T-cell (primary cell): ENCODE data around the gene BCORL1. TPM values are rescaled to one million over a fixed set of nuclear protein-coding genes. Genes with fewer than 3 reads are reported as not detected.
A peak's percentile ranks its signal among the peaks of the same experiment; 100 is the strongest.

Experiments
- ATAC-seq, 4 experiments: fragments of 200-7000 bp in 3 of 4; fragments of 150-1000 bp in 1 of 4; cut with Tn5 transposase; replicated peaks in 1 of 4; 1 replicate in 3 of 4; 2 replicates in 1 of 4; pipeline ENCODE4 v1.10.0; 2021; ENCODE audit warnings: moderate library complexity in 3 of 4, mild to moderate bottlenecking in 2 of 4, moderate number of reproducible peaks in 1 of 4
- CTCF ChIA-PET, 2 donors: fragments of 300-600 bp; sonication (Branson Sonifier 250); formaldehyde crosslinking; loops; one replicate each; lab custom pipeline; 2022; ENCODE audit warnings: antibody characterized with exemption in 2 of 2; lab: Charles Lee
- POLR2A ChIA-PET, 2 donors: fragments of 300-600 bp; sonication (Branson Sonifier 250); formaldehyde crosslinking; loops; one replicate each; lab custom pipeline; 2022; ENCODE audit warnings: antibody characterized with exemption in 2 of 2; lab: Charles Lee
- DNase-seq, 35 experiments: peaks; one replicate each; pipeline versions ENCODE4 v3.0.0 to v3.0.0-alpha.2; 2013 to 2023
- H3K27ac ChIP-seq: one replicate; pipeline ENCODE4 v1.5.1; 2013; ENCODE audit warnings: low read length
- H3K27me3 ChIP-seq, 2 experiments: replicated peaks in 1 of 2; 1 replicate in 1 of 2; 2 replicates in 1 of 2; pipeline versions ENCODE4 v1.6.1 to v1.7.0; 2013; ENCODE audit warnings: low read length in 1 of 2, mixed read lengths in 1 of 2; ENCODE audit not compliant: control insufficient read depth in 2 of 2, insufficient read depth in 2 of 2; ENCODE audit errors: extremely low read depth in 1 of 2
- H3K36me3 ChIP-seq, 2 donors: 1 replicate in 1 of 2; 2 replicates in 1 of 2; pipeline versions ENCODE4 v1.6.1 to v1.7.0; 2013; ENCODE audit warnings: low read length in 1 of 2; ENCODE audit not compliant: control insufficient read depth in 2 of 2, insufficient read depth in 1 of 2; ENCODE audit errors: extremely low read depth in 1 of 2
- H3K4me1 ChIP-seq, 2 experiments: 1 replicate in 1 of 2; 2 replicates in 1 of 2; pipeline versions ENCODE4 v1.6.1 to v1.7.0; 2013; ENCODE audit warnings: low read length in 2 of 2, mixed read lengths in 1 of 2; ENCODE audit not compliant: insufficient read depth in 2 of 2, control insufficient read depth in 1 of 2; ENCODE audit errors: extremely low read depth in 1 of 2
- H3K4me3 ChIP-seq, 2 donors: 1 replicate in 1 of 2; 2 replicates in 1 of 2; pipeline versions ENCODE4 v1.5.1 to v1.7.0; 2013; ENCODE audit warnings: mild to moderate bottlenecking in 2 of 2, low read length in 1 of 2, moderate library complexity in 1 of 2; ENCODE audit not compliant: control insufficient read depth in 1 of 2; ENCODE audit errors: extremely low read depth in 1 of 2
- H3K9me3 ChIP-seq: 2 replicates; pipeline ENCODE4 v1.7.0; 2013
- H3K27ac Mint-ChIP-seq, 2 donors: one replicate each; pipeline ENCODE4 v1.8.0; 2020 to 2021; ENCODE audit warnings: mild to moderate bottlenecking in 2 of 2, mixed read lengths in 2 of 2
- H3K27me3 Mint-ChIP-seq, 2 donors: one replicate each; pipeline ENCODE4 v1.8.0; 2021 to 2022; ENCODE audit warnings: mixed read lengths in 2 of 2
- H3K36me3 Mint-ChIP-seq: one replicate; pipeline ENCODE4 v1.8.0; 2021; ENCODE audit warnings: mixed read lengths
- H3K4me1 Mint-ChIP-seq, 3 donors: one replicate each; pipeline ENCODE4 v1.8.0; 2020 to 2022; ENCODE audit warnings: mixed read lengths in 3 of 3, mild to moderate bottlenecking in 1 of 3
- H3K4me3 Mint-ChIP-seq, 3 donors: one replicate each; pipeline ENCODE4 v1.8.0; 2020 to 2022; ENCODE audit warnings: mild to moderate bottlenecking in 3 of 3, mixed read lengths in 3 of 3, moderate library complexity in 3 of 3
- H3K9me3 Mint-ChIP-seq, 3 donors: one replicate each; pipeline ENCODE4 v1.8.0; 2020 to 2022; ENCODE audit warnings: mixed read lengths in 3 of 3
- WGBS: methylation state at CpG from one replicate; pipeline ENCODE4 v1.1.5; 2013; ENCODE audit warnings: missing lambda C conversion rate; ENCODE audit not compliant: insufficient coverage; 5-methylcytosine and 5-hydroxymethylcytosine counted together
- total RNA-seq, 35 experiments: library from RNA in 6 of 35; stranded (reverse) in 6 of 35; fragments of 120-200 nt in 1 of 35; gene quantifications; one replicate each; pipeline versions ENCODE4 v1.2.1 to v1.2.4 and lab custom pipeline; 2013 to 2026

Gene BCORL1
- total RNA-seq, 5 donors from 2014 or later (not counting 1 experiment from before 2014, with no cell fraction given) = 8.7 to 13.5 (median 12.3) TPM

DNA sequence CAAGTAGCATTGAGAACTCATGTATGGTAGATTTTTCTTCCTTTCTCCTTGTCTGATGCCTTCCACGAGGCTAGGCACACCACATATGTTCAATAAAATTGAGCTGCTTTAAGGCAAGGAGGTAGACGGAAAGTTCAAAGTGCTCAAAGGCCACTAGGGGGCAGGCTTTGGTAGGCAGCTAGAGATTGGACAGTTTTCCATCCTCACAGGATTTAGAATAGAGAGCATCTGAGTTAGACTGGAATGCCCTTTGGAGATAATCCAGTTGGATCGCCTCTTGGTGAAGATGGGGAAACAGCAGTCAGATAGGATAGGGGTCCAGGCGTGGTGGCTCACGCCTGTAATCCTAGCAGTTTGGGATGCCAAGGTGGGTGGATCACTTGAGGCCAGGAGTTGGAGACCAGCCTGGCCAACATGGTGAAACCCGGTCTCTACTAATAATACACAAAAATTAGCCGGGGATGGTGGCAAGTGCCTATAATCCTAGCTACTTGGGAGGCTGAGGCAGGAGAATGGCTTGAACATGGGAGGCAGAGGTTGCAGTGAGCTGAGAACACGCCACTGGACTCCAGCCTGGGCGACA lies 97.5 kb downstream of the BCORL1 start:
- peak overlapping the region; percentile 70 to 76 for H3K27ac Mint-ChIP-seq
- Histone ChIP-seq H3K9me3 (no peaks in the 10 kb centered on the region), H3K36me3 (peaks cover 0 to 14% of the 10 kb centered on the region in 2 donors), H3K27me3 (no peaks in the 10 kb centered on the region), H3K27ac (no peak overlapping the region), H3K4me3 (no peak overlapping the region), H3K4me1 (peaks cover 5 to 55% of the 10 kb centered on the region in 2 experiments)
- POLR2A ChIA-PET = interaction anchor here (0.5 to 0.6 kb wide), 3 partner anchors 23 to 41 kb away, joined by 3 to 7 read pairs (median 6); no protein-coding TSS in a partner anchor
- peak in 31 of 35 experiments; percentile 16 to 79 (median 42) for DNase-seq
- H3K27me3 Mint-ChIP-seq = peaks cover 0 to 6% of the 10 kb centered on the region in 2 donors
- CTCF ChIA-PET = interaction anchor here (0.5 to 3.9 kb wide), 25 partner anchors 8 to 446 kb away, joined by 3 to 34 read pairs (median 3); no protein-coding TSS in a partner anchor
- peak overlapping the region in 1 of 3 donors; percentile 40 for H3K4me3 Mint-ChIP-seq
- H3K36me3 Mint-ChIP-seq = peaks cover 5% of the 10 kb centered on the region
- WGBS = no CpG with 5 or more reads among the region's 9 CpGs
- H3K4me1 Mint-ChIP-seq = peaks cover 38 to 51% (median 45%) of the 10 kb centered on the region in 3 donors
- ATAC-seq = no peak
- H3K9me3 Mint-ChIP-seq = no peaks in the 10 kb centered on the region

DNA sequence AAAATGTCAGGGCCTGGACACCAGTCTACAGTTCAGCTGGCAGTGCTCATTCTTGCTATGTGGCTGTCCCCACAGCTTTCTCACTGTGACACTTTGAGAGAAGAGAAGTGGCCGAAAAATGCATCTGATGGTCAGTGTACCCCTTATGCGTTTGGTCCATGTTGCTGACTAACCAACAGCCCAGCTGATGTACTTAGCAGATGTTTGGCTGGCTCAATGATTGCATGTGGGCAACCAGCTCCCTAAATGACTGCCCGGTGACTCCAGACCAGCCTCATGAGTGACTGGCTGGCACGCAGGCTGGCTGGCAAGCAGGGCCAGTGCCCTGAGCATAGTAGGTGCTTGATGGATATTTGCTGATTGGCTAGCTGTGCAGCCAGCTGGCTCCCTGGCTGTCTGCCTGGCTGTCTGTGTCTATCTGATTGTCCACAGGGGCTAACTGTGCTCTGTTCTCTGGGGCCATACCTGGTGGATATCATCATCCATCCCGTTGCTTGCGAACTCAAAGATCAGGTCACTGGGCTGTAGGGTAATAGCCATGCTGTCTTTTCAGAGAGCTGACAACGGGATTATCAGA lies 98.4 kb downstream of the BCORL1 start:
- H3K27ac ChIP-seq = peak overlapping the region; percentile 86
- Mint-ChIP-seq H3K4me1 (peaks cover 38 to 61% (median 54%) of the 10 kb centered on the region in 3 donors), H3K27ac (peak overlapping the region; percentile 87 to 89), H3K9me3 (no peaks in the 10 kb centered on the region), H3K36me3 (peaks cover 5% of the 10 kb centered on the region), H3K27me3 (peaks cover 0 to 6% of the 10 kb centered on the region in 2 donors), H3K4me3 (peak overlapping the region in 1 of 3 donors; percentile 90)
- no peak overlapping the region for H3K4me3 ChIP-seq
- POLR2A ChIA-PET = interaction anchor here in 1 of 2 donors (0.6 kb wide), 1 partner anchor 35 kb away, joined by 7 read pairs; no protein-coding TSS in a partner anchor
- 100% methylated on average over 2 of the region's 7 CpGs for WGBS
- H3K4me1 ChIP-seq = peaks cover 5 to 65% of the 10 kb centered on the region in 2 experiments
- ATAC-seq (no peak), DNase-seq (no peak)
- no peaks in the 10 kb centered on the region for H3K27me3 ChIP-seq
- CTCF ChIA-PET = interaction anchor here (0.6 to 3.9 kb wide), 16 partner anchors 11 to 480 kb away, joined by 3 to 34 read pairs (median 4); no protein-coding TSS in a partner anchor
- no peaks in the 10 kb centered on the region for H3K9me3 ChIP-seq
- peaks cover 0 to 14% of the 10 kb centered on the region in 2 donors for H3K36me3 ChIP-seq

DNA sequence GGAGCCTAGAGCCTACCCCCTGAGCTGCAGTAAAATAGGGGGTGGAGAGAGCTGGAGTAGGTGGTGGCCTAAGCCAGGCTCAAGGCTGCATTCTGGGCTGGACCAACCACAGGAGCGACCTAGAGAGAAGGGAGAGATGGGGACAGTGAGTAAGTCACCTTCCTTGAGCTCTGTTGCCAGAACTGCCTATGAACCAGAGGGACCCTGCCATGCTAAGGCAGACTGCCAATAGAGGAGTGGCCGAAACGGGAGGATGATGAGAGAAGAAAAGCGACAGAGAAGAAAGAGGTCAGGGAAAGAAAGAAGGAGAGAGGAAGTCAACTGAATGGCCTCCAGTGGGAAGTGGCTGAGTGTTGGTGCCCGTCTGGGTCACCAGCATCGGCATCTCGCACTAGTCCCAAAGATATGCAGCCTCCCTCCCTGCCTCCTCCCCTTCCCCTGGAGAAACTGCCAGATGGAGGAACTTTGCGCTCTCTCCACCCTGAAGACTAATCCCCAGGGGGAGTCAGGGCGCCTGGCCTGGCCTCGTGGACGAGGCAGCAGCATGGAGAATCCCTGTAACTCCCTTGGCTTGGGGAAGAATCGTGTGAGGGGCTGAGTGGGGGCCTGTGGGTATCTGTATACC lies 99.1 kb downstream of the BCORL1 start:
- no peaks in the 10 kb centered on the region for H3K9me3 Mint-ChIP-seq
- H3K27me3 Mint-ChIP-seq = peaks cover 0 to 6% of the 10 kb centered on the region in 2 donors
- H3K36me3 Mint-ChIP-seq = peaks cover 5% of the 10 kb centered on the region
- peak overlapping the region; percentile 70 to 90 (median 82) for H3K4me3 Mint-ChIP-seq
- peak overlapping the region; percentile 86 for H3K27ac ChIP-seq
- ATAC-seq (no peak), DNase-seq (no peak)
- peaks cover 0 to 14% of the 10 kb centered on the region in 2 donors for H3K36me3 ChIP-seq
- 83% methylated on average over 1 of the region's 12 CpGs for WGBS
- peaks cover 45 to 67% (median 61%) of the 10 kb centered on the region in 3 donors for H3K4me1 Mint-ChIP-seq
- H3K4me1 ChIP-seq = peaks cover 5 to 70% of the 10 kb centered on the region in 2 experiments
- H3K4me3 ChIP-seq = peak overlapping the region in 1 of 2 donors; percentile 38
- ChIA-PET CTCF (interaction anchor here (0.6 to 3.9 kb wide), 13 partner anchors 11 to 480 kb away, joined by 3 to 34 read pairs (median 4); no protein-coding TSS in a partner anchor), POLR2A (interaction anchor here in 1 of 2 donors (0.6 kb wide), 1 partner anchor 25 kb away, joined by 3 read pairs; no protein-coding TSS in a partner anchor)
- no peaks in the 10 kb centered on the region for H3K27me3 ChIP-seq
- peak overlapping the region; percentile 87 to 89 for H3K27ac Mint-ChIP-seq
- no peaks in the 10 kb centered on the region for H3K9me3 ChIP-seq

DNA sequence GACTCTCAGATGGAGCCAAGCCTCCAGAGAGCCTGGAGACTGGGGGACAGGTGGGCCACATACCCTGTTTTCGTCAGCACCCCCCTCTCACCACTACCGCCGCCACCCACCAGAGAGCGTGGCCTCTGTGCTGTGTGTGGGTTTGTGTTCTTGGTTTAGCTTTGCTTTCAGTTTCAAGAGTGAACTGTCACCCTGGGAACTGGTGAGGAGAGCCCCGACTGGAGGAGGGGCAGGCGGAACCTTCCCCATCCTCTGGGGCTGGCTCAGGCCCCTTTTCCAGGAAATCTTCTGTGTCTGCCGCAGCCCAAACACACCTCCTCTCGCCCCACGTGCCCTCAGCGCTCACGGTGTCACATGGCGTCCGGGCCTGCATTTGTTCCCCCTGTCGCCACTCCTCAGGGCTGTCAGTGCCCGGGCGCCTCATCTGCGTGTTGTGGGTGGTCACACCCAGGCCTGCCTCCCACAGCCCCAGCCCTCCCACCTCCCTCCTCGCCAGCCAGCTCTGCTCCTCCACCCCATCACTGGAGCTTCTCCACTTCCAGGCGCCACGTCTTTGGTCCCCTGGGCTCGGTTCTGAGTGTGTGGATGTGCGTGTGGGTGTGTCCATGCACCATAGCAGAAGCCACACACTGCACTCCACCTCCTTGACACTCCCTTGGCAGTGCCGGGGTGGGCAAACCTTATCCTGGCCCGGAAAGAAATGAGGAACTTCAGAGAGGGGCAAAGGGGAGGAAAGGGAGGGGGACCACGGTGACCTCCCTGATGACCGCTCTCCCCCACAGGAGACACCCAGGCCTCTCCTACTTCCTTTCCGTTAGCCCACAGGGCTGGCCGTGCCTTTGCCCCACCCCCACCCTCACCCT lies 100.0 kb downstream of the BCORL1 start:
- H3K4me3 ChIP-seq = peak overlapping the region in 1 of 2 donors; percentile 38
- DNase-seq (peak in 34 of 35 experiments; percentile 43 to 82 (median 57)), ATAC-seq (peak; percentile 67 to 80 (median 71))
- POLR2A ChIA-PET = interaction anchor here in 1 of 2 donors (0.5 kb wide), 1 partner anchor 9 kb away, joined by 3 read pairs; no protein-coding TSS in a partner anchor
- 0% methylated on average over 6 of the region's 28 CpGs for WGBS
- peaks cover 5% of the 10 kb centered on the region for H3K36me3 Mint-ChIP-seq
- CTCF ChIA-PET = interaction anchor here (0.6 to 3.9 kb wide), 10 partner anchors 10 to 834 kb away, joined by 3 to 34 read pairs (median 4); no protein-coding TSS in a partner anchor
- no peaks in the 10 kb centered on the region for H3K9me3 Mint-ChIP-seq
- H3K27ac Mint-ChIP-seq = peak overlapping the region; percentile 87 to 89
- H3K9me3 ChIP-seq = no peaks in the 10 kb centered on the region
- peaks cover 5 to 79% of the 10 kb centered on the region in 2 experiments for H3K4me1 ChIP-seq
- H3K27ac ChIP-seq = peak overlapping the region; percentile 86
- H3K27me3 ChIP-seq = no peaks in the 10 kb centered on the region
- peaks cover 52 to 73% (median 68%) of the 10 kb centered on the region in 3 donors for H3K4me1 Mint-ChIP-seq
- peaks cover 0 to 13% of the 10 kb centered on the region in 2 donors for H3K36me3 ChIP-seq
- H3K4me3 Mint-ChIP-seq = peak overlapping the region; percentile 78 to 90 (median 82)
- peaks cover 0 to 6% of the 10 kb centered on the region in 2 donors for H3K27me3 Mint-ChIP-seq

DNA sequence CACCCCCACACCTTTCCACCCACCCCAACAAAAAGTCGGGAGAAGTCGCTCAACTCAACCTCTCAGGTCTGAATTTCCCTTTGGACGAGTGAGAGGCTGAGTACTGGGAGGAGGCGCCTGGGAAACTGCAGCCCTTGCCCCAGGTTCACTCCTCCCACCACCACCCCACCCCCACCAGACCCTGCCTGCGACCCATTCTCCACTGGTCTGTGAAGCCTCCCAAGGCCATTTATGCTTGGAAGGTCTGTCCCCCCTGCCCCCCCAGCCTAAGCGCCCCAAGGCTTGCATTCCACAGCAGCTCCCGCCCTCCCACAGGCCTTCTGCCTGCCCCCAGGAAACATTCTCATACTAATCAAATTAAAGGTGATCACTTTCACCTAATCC lies 100.7 kb downstream of the BCORL1 start:
- H3K27ac ChIP-seq = peak overlapping the region; percentile 86
- WGBS = 90% methylated on average over 2 of the region's 7 CpGs
- H3K36me3 ChIP-seq = peaks cover 0 to 10% of the 10 kb centered on the region in 2 donors
- Mint-ChIP-seq H3K36me3 (peaks cover 5% of the 10 kb centered on the region), H3K4me1 (peaks cover 59 to 79% (median 73%) of the 10 kb centered on the region in 3 donors), H3K27me3 (peaks cover 0 to 6% of the 10 kb centered on the region in 2 donors), H3K4me3 (peak overlapping the region; percentile 82 to 90 (median 83)), H3K27ac (peak overlapping the region; percentile 94 to 98), H3K9me3 (no peaks in the 10 kb centered on the region)
- ChIA-PET CTCF (interaction anchor here in 1 of 2 donors (2.5 kb wide), 1 partner anchor 39 kb away, joined by 22 read pairs; no protein-coding TSS in a partner anchor), POLR2A (no interaction called here)
- H3K4me1 ChIP-seq = peaks cover 7 to 85% of the 10 kb centered on the region in 2 experiments
- no peaks in the 10 kb centered on the region for H3K27me3 ChIP-seq
- H3K4me3 ChIP-seq = peak overlapping the region in 1 of 2 donors; percentile 38
- H3K9me3 ChIP-seq = no peaks in the 10 kb centered on the region
- ATAC-seq (no peak), DNase-seq (no peak)
